Activated B cell treated with CpG ODN at 0.5 μM for 24 hours (primary cell): ENCODE data around the gene CMIP. TPM values are rescaled to one million over a fixed set of nuclear protein-coding genes. Genes with fewer than 3 reads are reported as not detected.

Experiments used
- ATAC-seq: fragments of 200-7000 bp; cut with Tn5 transposase; one replicate; pipeline ENCODE4 v1.10.0; 2021; ENCODE audit warnings: low read depth, mild to moderate bottlenecking, moderate library complexity
- CTCF ChIA-PET: fragments of 350-600 bp; sonication (Branson Sonifier 250); formaldehyde crosslinking; loops from one replicate; lab custom pipeline; 2021; ENCODE audit warnings: antibody characterized with exemption; lab: Charles Lee
- POLR2A ChIA-PET: fragments of 350-600 bp; sonication (Branson Sonifier 250); formaldehyde crosslinking; loops from one replicate; lab custom pipeline; 2021; ENCODE audit warnings: antibody characterized with exemption; lab: Charles Lee
- DNase-seq: peaks from one replicate; pipeline ENCODE4 v3.0.0; 2022
- H3K27ac Mint-ChIP-seq: one replicate; pipeline ENCODE4 v1.8.0; 2020; ENCODE audit warnings: mixed read lengths
- H3K27me3 Mint-ChIP-seq: one replicate; pipeline ENCODE4 v1.8.0; 2021; ENCODE audit warnings: mixed read lengths
- H3K36me3 Mint-ChIP-seq: one replicate; pipeline ENCODE4 v1.8.0; 2021; ENCODE audit warnings: low read depth, mixed read lengths
- H3K4me1 Mint-ChIP-seq: one replicate; pipeline ENCODE4 v1.8.0; 2021; ENCODE audit warnings: mixed read lengths
- H3K4me3 Mint-ChIP-seq: one replicate; pipeline ENCODE4 v1.8.0; 2020; ENCODE audit warnings: mild to moderate bottlenecking, mixed read lengths
- H3K9me3 Mint-ChIP-seq: one replicate; pipeline ENCODE4 v1.8.0; 2020; ENCODE audit warnings: mixed read lengths
- CTCF ChIP-seq: fragments of 200-600 bp; IDR thresholded peaks from one replicate; pipeline ENCODE4 v1.8.0; 2022; ENCODE audit warnings: antibody characterized with exemption, mild to moderate bottlenecking
- intact Hi-C: fragments of 100-400 bp; cut with micrococcal nuclease; formaldehyde crosslinking; loops from one replicate; pipeline ENCODE4 v1.15.1; 2024
- total RNA-seq: library from RNA; stranded (reverse); gene quantifications from 2 replicates; pipeline ENCODE4 v1.2.3, GENCODE V29; 2022

The CMIP gene
- total RNA-seq, 1 donor from 2014 or later: 76.3 TPM

GRCh38 chr16:81696961-81697615 is 252.5 kb downstream of the CMIP start:
- Mint-ChIP-seq H3K4me3 (no peak overlapping the region), H3K27me3 (no peaks in the 10 kb centered on the region), H3K27ac (no peak overlapping the region), H3K36me3 (peaks cover 87% of the 10 kb centered on the region), H3K4me1 (no peaks in the 10 kb centered on the region), H3K9me3 (no peaks in the 10 kb centered on the region)
- POLR2A ChIA-PET: interaction anchor here (1.0 kb wide), 2 partner anchors 18 to 256 kb away, joined by 3 to 4 read pairs; no protein-coding TSS in a partner anchor
- CTCF ChIA-PET: interaction anchor here (0.6 to 2.4 kb wide), 13 partner anchors 16 to 332 kb away, joined by 3 to 31 read pairs (median 4); no protein-coding TSS in a partner anchor
- ATAC-seq: no peak
- TF ChIP-seq CTCF: no peak
- no peak for DNase-seq
- intact Hi-C loops: loop anchor here (1.0 kb wide), 2 partner anchors 294 to 331 kb away; no protein-coding TSS in a partner anchor

DNA sequence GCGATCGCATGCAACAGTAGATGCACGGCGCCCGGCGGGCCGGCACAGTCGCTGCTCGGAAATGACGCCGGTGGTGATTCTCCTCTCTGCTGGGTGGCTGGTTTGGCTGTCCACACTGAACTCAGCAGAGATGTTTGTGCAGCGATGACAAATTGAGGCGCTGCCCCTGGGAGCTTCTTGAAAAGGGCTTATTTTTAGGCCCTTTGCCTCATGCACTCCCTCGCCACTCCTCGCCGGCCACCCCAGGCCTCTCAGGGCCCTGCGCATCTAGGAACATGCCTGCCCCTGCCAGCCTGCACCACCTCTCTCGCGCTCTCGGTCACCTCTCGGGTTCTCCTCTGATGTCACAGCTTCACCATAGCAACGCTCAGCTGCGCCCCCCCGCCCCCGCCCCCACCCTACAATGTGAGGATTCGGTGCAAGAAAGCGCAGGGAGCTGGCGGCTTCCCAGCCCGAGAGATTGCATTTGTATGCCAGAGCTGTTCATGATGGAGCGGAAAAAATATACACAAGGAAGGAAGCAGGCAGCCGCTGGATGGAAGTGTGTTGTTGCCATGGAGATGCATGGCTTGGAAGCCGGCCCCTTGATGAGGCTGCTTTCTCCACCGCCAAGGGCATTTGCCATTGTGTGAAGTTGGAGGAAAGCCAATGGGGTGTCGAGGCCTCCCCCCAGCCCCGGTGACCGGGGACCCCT is 253.2 kb downstream of the CMIP start:
- CTCF ChIA-PET: interaction anchor here (0.6 to 2.4 kb wide), 13 partner anchors 15 to 332 kb away, joined by 3 to 31 read pairs (median 4); no protein-coding TSS in a partner anchor
- H3K27ac Mint-ChIP-seq: no peak overlapping the region
- no peak for ATAC-seq
- H3K36me3 Mint-ChIP-seq: peaks cover 88% of the 10 kb centered on the region
- H3K27me3 Mint-ChIP-seq: no peaks in the 10 kb centered on the region
- no peaks in the 10 kb centered on the region for H3K9me3 Mint-ChIP-seq
- POLR2A ChIA-PET: interaction anchor here (1.0 kb wide), 2 partner anchors 17 to 257 kb away, joined by 3 to 4 read pairs; no protein-coding TSS in a partner anchor
- no peak for DNase-seq
- no peak for TF ChIP-seq CTCF
- H3K4me1 Mint-ChIP-seq: no peaks in the 10 kb centered on the region
- intact Hi-C loops: loop anchor here (1.0 kb wide), 2 partner anchors 294 to 331 kb away; no protein-coding TSS in a partner anchor
- no peak overlapping the region for H3K4me3 Mint-ChIP-seq

- no peak for TF ChIP-seq CTCF
- POLR2A ChIA-PET: no interaction called here
- Mint-ChIP-seq H3K4me1 (no peaks in the 10 kb centered on the region), H3K27me3 (no peaks in the 10 kb centered on the region), H3K4me3 (no peak overlapping the region), H3K27ac (no peak overlapping the region), H3K9me3 (no peaks in the 10 kb centered on the region), H3K36me3 (peaks cover 88% of the 10 kb centered on the region)
- ATAC-seq (no peak), DNase-seq (no peak)
- CTCF ChIA-PET: interaction anchor here (1.2 to 2.4 kb wide), 3 partner anchors 295 to 333 kb away, joined by 5 to 31 read pairs (median 8); no protein-coding TSS in a partner anchor
- intact Hi-C loops: no loop called here
Observed at GRCh38 chr16:81698310-81698641, 253.7 kb downstream of the CMIP start.

DNA sequence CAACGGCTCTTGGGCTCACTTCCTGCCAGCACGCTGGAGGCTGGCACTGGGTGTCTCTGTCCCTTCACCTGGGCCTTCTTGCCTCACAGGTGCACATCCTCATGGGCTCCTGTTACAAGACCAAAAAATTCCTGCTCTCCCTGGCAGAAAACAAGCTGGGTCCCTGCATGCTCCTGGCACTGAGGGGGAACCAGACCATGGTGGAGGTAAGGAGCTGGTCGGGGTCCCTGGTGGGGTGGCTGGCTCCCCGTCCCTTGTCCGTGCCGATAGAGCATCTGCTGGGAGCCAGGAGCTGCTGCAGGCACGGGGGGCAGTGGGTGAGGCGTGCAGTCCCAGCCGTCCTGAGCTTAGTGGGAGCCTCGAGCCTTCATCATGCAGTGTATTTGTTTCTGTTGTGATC is 255.0 kb downstream of the CMIP start:
- ChIA-PET CTCF (interaction anchor here (1.0 kb wide), 1 partner anchor 297 kb away, joined by 4 read pairs; no protein-coding TSS in a partner anchor), POLR2A (no interaction called here)
- Mint-ChIP-seq H3K36me3 (peaks cover 77% of the 10 kb centered on the region), H3K9me3 (no peaks in the 10 kb centered on the region), H3K4me1 (no peaks in the 10 kb centered on the region), H3K4me3 (no peak overlapping the region), H3K27ac (no peak overlapping the region), H3K27me3 (no peaks in the 10 kb centered on the region)
- ATAC-seq: no peak
- intact Hi-C loops: no loop called here
- no peak for DNase-seq
- TF ChIP-seq CTCF: no peak
